Measurements from ENCODE around the gene TMEM9B. TPM values are rescaled to one million over a fixed set of nuclear protein-coding genes. Genes with fewer than 3 reads are reported as not detected.

TMEM9B gene
- total RNA-seq, 4 donors from 2014 or later: 20.5 to 93.9 (median 58.5) TPM

- 82 to 90% methylated on average over 1 of the region's 1 CpG for WGBS, 2 donors (ENCODE audit: low coverage in 1 of 2)
- H3K27me3 ChIP-seq: no peaks in the 10 kb centered on the region
- no peak overlapping the region for H3K27ac ChIP-seq
- intact Hi-C loops (cut with DNase I; ENCODE audit: low total_unique reads) (no loop called here), in situ Hi-C loops (cut with MboI; ENCODE audit: low pct_ligation_motif_present in 1 of 4, low pct_unique_long_range_greater_than_20kb in 1 of 4, low sequenced_read_pairs in 3 of 4) (no loop called here)
- TF ChIP-seq, protein P1, sequence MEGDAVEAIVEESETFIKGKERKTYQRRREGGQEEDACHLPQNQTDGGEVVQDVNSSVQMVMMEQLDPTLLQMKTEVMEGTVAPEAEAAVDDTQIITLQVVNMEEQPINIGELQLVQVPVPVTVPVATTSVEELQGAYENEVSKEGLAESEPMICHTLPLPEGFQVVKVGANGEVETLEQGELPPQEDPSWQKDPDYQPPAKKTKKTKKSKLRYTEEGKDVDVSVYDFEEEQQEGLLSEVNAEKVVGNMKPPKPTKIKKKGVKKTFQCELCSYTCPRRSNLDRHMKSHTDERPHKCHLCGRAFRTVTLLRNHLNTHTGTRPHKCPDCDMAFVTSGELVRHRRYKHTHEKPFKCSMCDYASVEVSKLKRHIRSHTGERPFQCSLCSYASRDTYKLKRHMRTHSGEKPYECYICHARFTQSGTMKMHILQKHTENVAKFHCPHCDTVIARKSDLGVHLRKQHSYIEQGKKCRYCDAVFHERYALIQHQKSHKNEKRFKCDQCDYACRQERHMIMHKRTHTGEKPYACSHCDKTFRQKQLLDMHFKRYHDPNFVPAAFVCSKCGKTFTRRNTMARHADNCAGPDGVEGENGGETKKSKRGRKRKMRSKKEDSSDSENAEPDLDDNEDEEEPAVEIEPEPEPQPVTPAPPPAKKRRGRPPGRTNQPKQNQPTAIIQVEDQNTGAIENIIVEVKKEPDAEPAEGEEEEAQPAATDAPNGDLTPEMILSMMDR (IDR thresholded peaks at IDR 0.05): no peak
- TF ChIP-seq POLR2AphosphoS5 (IDR thresholded peaks at IDR 0.05) (no peak), POLR2A (IDR thresholded peaks at IDR 0.05) (no peak), EP300 (IDR thresholded peaks at IDR 0.05; ENCODE audit: low read depth) (no peak)
- no peak for DNase-seq
- no peaks in the 10 kb centered on the region for H3K36me3 ChIP-seq
- no peak overlapping the region for H3K4me3 ChIP-seq
- no peaks in the 10 kb centered on the region for H3K9me3 ChIP-seq
- H3K4me1 ChIP-seq: peaks cover under 1 to 12% (median 7%) of the 10 kb centered on the region in 4 donors
These were observed 57.1 kb downstream of the TMEM9B start for GRCh38 chr11:8907116-8907515.

GRCh38 chr11:8905528-8906165, 58.6 kb downstream of the TMEM9B start:
- WGBS, 2 donors (ENCODE audit: low coverage in 1 of 2): 69 to 78% methylated on average over 3 to 5 of the region's 5 CpGs
- peaks cover 0 to 8% (median 7%) of the 10 kb centered on the region in 4 donors for H3K4me1 ChIP-seq
- in situ Hi-C loops (cut with MboI; ENCODE audit: low pct_ligation_motif_present in 1 of 4, low pct_unique_long_range_greater_than_20kb in 1 of 4, low sequenced_read_pairs in 3 of 4): no loop called here
- TF ChIP-seq EP300 (IDR thresholded peaks at IDR 0.05; ENCODE audit: low read depth): no peak
- TF ChIP-seq POLR2AphosphoS5 (IDR thresholded peaks at IDR 0.05): no peak
- TF ChIP-seq, protein P1 (IDR thresholded peaks at IDR 0.05): no peak
- no peak for TF ChIP-seq POLR2A (IDR thresholded peaks at IDR 0.05)
- no peaks in the 10 kb centered on the region for H3K9me3 ChIP-seq
- intact Hi-C loops (cut with DNase I; ENCODE audit: low total_unique reads): no loop called here
- no peak for DNase-seq
- no peak overlapping the region for H3K27ac ChIP-seq
- no peaks in the 10 kb centered on the region for H3K27me3 ChIP-seq
- no peaks in the 10 kb centered on the region for H3K36me3 ChIP-seq
- H3K4me3 ChIP-seq: no peak overlapping the region

DNA sequence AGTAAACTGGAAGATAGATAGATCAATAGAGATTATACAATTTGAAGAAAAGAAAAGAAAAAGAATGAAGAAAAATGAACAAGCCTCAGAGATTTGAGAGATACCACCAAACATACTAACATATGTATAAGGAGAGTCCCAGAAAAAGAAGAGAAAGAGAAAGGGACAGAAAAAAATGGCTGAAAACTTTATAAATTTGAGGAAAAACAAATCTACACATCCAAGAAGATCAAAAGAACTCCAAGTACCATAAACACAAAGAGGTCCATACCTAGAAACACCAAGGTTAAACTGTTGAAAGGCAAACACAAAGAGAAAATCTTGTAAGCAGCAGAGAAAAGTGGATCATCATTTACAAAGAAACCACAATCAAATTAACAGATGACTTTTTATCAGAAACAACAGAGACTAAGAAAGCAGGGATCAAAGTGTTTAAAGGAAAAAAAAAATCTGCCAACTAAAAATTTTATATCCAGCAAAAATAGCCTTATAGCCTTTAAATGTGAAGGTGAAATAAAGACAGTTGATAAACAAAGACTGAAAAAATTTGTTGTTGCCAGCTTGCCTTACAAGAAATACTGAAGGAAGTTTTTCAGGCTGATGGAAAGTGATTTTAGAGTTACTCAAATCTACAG, 65.0 kb downstream of the TMEM9B start:
- in situ Hi-C loops (cut with MboI; ENCODE audit: low pct_ligation_motif_present in 1 of 4, low pct_unique_long_range_greater_than_20kb in 1 of 4, low sequenced_read_pairs in 3 of 4) (no loop called here), intact Hi-C loops (cut with DNase I; ENCODE audit: low total_unique reads) (no loop called here)
- H3K36me3 ChIP-seq: no peaks in the 10 kb centered on the region
- peaks cover 16 to 18% of the 10 kb centered on the region in 2 donors for H3K9me3 ChIP-seq
- no peak for DNase-seq
- no peaks in the 10 kb centered on the region for H3K4me1 ChIP-seq
- no peak overlapping the region for H3K27ac ChIP-seq
- H3K27me3 ChIP-seq: no peaks in the 10 kb centered on the region
- no peak overlapping the region for H3K4me3 ChIP-seq
- TF ChIP-seq EP300 (IDR thresholded peaks at IDR 0.05; ENCODE audit: low read depth): no peak
- TF ChIP-seq, protein P1 (IDR thresholded peaks at IDR 0.05): no peak
- TF ChIP-seq POLR2AphosphoS5 (IDR thresholded peaks at IDR 0.05): no peak
- no peak for TF ChIP-seq POLR2A (IDR thresholded peaks at IDR 0.05)

Small RNAs within 50 kb of the gene (small RNA-seq; reads per million reads assigned to genes)
- gene RF00019: 0 reads per million in 4 donors

Other genes starting within 250 kb of the TMEM9B start
- gene AKIP1, start 53.3 kb downstream of the TMEM9B start, total RNA-seq: 10 to 100 TPM in 2 of 4 donors, 1 to 10 TPM in 2; 5.2 to 21.2 (median 11.0) TPM
- gene C11orf16, start 31.5 kb downstream of the TMEM9B start, total RNA-seq: not detected
- gene ASCL3, start 21.4 kb downstream of the TMEM9B start, total RNA-seq: not detected
- gene NRIP3, start 39.6 kb upstream of the TMEM9B start, total RNA-seq: 1 to 10 TPM in 1 of 4 donors, under 1 TPM in 1, not detected in 2; 0.82 to 1.9 TPM
- 10 to 100 TPM in 2 of 4 donors, 1 to 10 TPM in 2; 4.6 to 20.0 (median 10.9) TPM for gene SCUBE2, start 127.2 kb upstream of the TMEM9B start, total RNA-seq